Stimulated activated CD4-positive, alpha-beta T cell treated with anti-CD3 and anti-CD28 coated beads, Interleukin-1b, Interleukin-23, amount 100 ng/mL, for 24 hours (primary cell): Measurements from ENCODE around the gene PTPRQ.

Source experiments
- DNase-seq, 4 experiments: peaks; one replicate each; pipeline ENCODE4 v3.0.0-alpha.2; 2020; ENCODE audit warnings: low read depth in 4 of 4, low spot score in 1 of 4

PTPRQ gene

DNA sequence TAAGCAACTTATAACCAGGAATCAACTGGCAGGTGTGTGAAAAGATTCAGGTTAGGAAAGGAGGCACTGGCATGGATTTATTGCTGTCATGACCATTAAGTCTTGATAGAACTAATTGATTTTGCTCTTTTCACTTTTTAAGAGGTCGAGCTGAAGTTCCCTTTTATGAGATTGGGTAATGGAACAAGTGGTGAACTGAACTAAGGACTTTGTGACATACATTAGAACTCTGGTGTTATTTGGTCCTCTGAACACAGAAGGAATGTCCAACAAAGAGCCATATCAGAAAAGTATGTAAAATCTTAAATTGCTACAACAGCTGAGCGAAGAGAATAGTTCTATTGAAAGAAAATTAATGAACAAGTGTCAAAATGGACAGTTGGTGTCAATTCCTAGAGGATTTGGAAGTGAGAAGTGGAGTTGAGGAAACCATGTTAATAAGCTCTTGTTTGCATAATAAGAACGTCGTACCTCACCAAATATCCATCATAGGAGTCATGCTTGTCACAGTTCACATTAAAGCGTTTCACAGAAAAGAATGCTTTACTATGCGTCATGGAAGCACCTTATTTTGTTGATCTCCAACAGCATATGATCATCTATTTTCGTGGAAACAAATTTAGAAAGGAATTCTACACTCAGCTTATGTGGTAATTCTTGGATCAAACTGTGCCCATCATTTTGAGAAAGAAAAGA lies 255.0 kb downstream of the PTPRQ start:
- DNase-seq, result no peak

DNA sequence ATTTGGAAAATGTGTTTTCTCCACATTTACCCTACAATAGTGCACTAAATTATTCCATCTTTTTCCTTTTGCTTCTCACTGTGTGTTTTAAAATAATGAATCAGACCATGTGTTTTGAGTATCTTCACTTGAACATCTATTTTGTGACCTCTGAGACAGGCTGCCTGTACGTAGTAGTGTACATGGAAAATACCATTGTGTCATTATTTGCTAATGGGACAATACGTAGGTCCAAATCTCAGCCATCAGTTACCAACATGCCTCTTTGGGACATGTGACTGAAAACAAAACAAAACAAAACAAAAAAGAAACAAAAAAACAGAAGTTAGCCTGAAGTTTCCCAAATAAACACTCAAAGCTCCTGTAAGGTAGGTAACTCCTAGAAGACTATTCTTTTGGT lies 256.3 kb downstream of the PTPRQ start:
- no peak for DNase-seq

GRCh38 chr12:80701388-80701787 lies 257.4 kb downstream of the PTPRQ start:
- DNase-seq, result no peak

DNA sequence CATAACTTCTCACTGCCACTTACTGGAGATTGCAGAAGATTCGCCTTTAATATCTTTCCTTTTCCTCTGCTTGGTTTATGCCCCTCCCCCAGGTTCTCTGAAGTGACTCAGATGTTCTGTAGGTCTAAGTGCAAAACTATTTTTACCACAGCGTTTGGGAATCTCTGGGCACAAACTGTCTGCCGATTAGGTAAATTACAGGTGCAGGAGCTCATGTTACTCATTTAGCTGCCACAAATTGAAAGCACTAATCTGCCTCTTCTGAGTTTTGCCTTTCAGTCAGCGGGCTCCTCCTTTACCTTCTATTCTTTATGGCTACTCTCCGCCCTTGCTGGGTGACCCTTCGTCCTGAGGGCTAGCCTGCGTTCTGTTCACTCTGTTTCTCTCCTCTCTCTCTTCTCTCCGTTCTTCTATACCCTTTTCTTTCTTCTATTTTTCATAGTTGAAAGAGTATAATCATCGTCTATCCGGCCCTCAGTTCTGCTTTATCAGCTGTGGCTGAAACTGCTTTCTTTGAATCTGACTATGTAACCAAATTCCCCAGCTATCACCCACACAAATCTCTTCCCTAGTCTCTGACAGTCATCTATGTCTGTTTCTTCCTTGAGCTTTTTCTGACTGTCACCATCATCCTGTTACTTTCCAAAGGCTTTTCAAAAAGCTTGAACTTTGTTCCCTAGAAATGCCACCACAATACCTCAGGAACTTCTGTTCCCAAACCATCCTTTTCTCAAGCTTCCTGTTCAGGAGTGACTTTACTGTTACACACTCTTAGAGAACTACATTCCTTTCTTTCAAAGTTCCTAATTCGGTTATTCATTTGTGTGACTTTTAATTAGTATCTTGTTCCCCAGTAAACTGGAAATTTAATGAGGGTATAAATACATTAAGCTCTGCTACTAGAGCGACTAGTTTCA lies 259.1 kb downstream of the PTPRQ start:
- DNase-seq, result no peak

DNA sequence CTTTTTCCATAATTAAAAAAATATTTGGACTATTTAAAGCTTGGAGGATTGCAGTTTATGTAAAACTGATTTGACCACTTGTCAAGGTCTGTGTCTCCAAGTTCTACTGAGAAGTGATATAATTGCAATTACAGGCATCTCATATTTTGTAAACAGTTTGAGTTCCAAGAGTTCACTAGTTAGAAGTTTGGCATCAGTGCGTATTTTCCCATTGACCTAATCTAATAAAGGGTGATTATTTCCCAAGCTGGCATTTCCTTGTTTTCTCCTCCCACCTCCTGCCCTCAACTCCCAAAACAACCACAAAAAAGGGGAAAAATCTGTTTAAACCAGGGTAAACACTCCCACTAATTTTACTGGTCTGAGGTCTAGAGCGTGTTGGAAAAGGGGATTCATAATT lies 260.4 kb downstream of the PTPRQ start:
- DNase-seq, result no peak

DNA sequence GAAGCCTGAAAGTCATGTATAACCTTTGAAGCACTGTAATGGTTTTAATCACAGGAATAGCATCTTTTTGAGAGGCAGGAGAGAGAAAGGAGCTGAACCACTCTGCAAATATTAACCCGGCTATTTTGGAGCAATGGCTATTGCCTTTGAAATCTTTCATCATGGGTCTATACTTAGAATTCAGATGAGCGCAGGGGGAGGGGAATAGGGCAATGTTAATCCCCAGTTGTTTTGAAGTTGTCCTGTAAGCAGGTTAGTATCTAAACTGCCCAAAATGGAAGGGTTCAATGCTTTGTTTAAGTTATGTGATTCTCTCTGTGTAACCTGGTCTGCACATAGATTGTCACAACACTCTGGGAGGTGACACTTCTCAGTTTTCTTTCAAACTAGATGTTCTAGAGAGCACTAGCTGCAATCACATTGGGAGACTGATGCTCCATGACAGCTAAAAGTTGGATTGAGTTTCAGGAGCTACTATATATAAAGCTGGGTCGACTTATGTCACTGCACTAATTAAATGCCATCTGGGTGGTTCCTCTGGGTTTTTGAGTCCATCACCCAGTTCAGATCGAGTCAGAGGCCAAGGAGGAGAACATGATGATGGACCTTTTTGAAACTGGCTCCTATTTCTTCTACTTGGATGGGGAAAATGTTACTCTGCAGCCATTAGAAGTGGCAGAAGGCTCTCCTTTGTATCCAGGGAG lies 263.2 kb downstream of the PTPRQ start, which contains the start of gene MYF6:
Gene MYF6 (plus strand): TSS at position 509 of the 704 bp plus-strand sequence. CDS start 86 bp downstream, at position 595.
- DNase-seq, result no peak

DNA sequence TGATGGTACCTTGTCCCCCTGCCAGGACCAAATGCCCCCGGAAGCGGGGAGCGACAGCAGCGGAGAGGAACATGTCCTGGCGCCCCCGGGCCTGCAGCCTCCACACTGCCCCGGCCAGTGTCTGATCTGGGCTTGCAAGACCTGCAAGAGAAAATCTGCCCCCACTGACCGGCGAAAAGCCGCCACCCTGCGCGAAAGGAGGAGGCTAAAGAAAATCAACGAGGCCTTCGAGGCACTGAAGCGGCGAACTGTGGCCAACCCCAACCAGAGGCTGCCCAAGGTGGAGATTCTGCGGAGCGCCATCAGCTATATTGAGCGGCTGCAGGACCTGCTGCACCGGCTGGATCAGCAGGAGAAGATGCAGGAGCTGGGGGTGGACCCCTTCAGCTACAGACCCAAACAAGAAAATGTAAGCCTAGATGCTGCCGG lies 263.8 kb downstream of the PTPRQ start:
- no peak for DNase-seq

- no peak for DNase-seq
Observed at GRCh38 chr12:80708259-80708974, 264.4 kb downstream of the PTPRQ start.

DNA sequence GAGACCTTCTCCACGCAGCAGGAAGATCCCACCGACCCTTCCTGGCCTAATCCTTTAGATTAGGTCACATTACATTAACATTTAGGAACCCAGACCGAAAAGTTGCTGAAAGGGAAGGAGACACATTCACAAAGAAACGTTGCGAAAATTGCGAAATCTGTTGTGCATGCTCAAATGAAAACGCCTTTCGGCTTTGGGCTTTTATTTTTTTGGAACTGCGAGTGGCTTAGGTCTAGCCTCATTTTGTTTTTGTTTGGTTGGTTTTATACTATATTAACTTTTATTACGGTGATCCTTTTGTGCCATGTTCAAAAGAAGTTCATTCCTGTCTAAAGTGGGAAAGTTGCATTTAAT lies 264.9 kb downstream of the PTPRQ start:
- DNase-seq, result no peak

- no peak for DNase-seq
Observed at GRCh38 chr12:80709811-80710726, 266.0 kb downstream of the PTPRQ start.

GRCh38 chr12:80710727-80711449 lies 266.9 kb downstream of the PTPRQ start:
- no peak for DNase-seq

GRCh38 chr12:80711866-80712265 lies 267.8 kb downstream of the PTPRQ start:
- DNase-seq, result no peak

DNA sequence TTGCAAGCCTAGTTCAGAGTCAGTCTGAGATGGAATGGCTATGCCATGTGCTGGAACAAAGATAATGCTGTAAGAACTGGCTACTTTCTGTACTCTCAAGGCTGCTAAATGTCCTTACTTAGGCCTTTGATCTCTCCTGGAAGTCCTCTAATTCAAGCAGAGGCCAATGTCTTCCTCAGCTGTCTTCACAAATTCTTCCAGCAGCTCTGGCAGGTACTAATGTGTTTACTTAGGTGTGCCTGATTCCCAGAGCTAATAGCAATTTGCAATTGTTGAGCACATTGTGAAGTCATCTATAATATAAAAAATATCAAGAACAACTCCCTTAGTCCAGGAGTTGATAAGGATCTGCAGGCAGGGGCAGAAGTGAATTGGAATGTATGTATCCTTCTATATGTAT lies 268.8 kb downstream of the PTPRQ start:
- no peak for DNase-seq

- no peak for DNase-seq
Observed at GRCh38 chr12:80713419-80713818, 269.4 kb downstream of the PTPRQ start.

DNA sequence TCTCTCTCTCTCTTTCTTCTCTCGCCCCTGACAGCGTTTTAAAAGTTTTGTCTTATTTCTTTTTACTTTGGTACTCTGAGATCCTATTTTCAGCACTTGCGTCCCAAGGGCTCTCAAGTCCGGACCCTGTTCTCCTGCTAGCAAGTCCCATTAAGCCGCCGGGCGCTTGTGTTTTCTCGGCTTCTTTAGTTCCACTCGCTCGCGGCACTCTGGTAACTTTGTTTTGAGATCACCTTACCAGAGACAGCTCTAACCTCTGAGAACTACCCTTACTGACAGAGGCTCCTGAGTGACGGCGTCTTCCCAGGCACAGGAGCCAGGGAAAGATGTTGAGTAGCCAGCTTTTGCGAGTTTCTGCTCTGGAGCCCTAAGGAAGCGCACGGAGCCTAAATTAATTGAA lies 270.0 kb downstream of the PTPRQ start:
- DNase-seq, result no peak

GRCh38 chr12:80714846-80715245 lies 270.8 kb downstream of the PTPRQ start:
- DNase-seq, result no peak

DNA sequence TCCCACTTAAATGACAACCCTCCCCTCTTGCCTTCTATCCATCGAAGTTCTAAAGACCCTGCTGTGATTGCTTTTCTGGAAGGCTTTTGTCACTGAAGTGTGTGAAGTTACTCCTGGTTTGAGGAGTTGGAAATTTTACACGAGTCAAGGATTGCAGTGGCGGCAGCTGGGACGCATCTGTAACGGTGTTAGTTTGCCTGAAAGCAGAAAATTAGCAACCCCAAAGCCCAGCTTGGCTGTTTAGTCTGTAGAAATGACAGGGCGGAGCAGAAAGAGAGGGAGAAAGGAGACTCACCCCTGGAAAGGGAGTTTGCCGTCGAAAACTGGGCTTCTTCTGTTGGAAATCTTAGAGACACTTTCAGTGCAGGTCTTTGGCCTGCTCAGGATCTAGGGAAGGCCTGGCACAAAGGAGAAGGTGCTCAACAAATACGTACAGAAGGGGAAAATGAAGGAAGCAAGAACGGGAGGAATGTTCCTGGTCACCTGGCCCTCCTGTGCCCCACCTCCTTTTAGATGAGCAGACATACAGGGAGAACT lies 271.7 kb downstream of the PTPRQ start:
- DNase-seq, result no peak

DNA sequence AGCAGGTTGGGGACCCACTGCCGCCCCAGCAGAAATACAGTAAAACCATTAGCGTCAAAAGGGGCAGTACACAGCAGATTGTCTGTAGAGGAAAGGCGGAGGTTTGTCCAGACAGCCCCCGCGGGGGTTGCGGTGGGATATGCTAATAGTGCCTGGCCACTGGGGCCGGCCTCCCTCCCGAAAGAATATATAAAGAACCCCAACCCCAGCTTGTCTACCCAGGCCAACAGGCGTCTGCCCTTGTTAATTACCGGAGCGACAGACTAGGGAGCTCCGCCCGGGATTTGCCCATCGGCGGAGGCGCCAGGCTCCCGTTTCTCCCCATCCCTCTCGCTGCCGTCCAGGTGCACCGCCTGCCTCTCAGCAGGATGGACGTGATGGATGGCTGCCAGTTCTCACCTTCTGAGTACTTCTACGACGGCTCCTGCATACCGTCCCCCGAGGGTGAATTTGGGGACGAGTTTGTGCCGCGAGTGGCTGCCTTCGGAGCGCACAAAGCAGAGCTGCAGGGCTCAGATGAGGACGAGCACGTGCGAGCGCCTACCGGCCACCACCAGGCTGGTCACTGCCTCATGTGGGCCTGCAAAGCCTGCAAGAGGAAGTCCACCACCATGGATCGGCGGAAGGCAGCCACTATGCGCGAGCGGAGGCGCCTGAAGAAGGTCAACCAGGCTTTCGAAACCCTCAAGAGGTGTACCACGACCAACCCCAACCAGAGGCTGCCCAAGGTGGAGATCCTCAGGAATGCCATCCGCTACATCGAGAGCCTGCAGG lies 272.8 kb downstream of the PTPRQ start, which contains the start of gene MYF5:
Gene MYF5 (plus strand): TSS at position 217 of the 774 bp plus-strand sequence. CDS start 152 bp downstream, at position 369.
- no peak for DNase-seq
